DMS153 (cell line): Measurements from ENCODE around the gene E2F4.

ENCODE experiments used
- DNase-seq: peaks from one replicate; lab custom pipeline; 2025; lab: John Stamatoyannopoulos, UW

E2F4 gene

DNA sequence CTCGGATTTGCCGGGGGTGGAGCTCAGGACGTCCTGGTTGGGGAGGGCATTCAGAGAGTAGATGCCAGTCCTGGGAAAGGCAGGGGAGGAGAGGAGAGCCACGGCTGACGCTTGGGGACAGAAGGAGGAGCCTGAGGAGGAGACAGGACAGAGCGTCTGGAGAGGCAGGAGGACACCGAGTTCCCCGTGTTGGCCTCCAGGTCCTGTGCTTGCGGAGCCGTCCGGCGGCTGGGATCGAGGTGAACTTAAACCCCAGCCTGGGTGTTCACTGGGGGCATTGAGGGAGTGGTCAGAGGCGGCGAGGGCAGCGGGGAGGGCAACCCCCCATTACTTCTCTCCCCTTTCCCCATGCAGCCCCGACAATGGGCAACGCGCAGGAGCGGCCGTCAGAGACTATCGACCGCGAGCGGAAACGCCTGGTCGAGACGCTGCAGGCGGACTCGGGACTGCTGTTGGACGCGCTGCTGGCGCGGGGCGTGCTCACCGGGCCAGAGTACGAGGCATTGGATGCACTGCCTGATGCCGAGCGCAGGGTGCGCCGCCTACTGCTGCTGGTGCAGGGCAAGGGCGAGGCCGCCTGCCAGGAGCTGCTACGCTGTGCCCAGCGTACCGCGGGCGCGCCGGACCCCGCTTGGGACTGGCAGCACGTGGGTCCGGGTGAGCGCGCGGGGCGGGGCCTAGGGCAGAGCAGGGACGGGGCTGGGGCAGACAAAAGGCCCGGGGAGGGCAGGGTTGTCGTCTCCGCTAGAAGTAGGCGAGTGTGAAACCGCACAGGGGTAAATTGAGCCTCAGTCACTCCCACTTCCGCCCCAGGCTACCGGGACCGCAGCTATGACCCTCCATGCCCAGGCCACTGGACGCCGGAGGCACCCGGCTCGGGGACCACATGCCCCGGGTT is 17.9 kb upstream of the E2F4 start:
- peak; percentile 88 for DNase-seq

DNA sequence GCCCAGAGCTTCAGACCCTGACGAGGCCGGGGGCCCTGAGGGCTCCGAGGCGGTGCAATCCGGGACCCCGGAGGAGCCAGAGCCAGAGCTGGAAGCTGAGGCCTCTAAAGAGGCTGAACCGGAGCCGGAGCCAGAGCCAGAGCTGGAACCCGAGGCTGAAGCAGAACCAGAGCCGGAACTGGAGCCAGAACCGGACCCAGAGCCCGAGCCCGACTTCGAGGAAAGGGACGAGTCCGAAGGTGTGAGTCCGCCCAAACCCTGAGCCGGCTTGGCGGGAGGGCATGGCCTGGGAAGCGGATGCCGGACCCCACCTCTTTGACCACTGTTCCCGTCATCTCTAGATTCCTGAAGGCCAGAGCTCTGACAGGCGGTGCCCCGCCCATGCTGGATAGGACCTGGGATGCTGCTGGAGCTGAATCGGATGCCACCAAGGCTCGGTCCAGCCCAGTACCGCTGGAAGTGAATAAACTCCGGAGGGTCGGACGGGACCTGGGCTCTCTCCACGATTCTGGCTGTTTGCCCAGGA is 17.2 kb upstream of the E2F4 start:
- DNase-seq, result no peak

- no peak for DNase-seq
Measured at GRCh38 chr16:67176662-67177061, 15.3 kb upstream of the E2F4 start.

DNA sequence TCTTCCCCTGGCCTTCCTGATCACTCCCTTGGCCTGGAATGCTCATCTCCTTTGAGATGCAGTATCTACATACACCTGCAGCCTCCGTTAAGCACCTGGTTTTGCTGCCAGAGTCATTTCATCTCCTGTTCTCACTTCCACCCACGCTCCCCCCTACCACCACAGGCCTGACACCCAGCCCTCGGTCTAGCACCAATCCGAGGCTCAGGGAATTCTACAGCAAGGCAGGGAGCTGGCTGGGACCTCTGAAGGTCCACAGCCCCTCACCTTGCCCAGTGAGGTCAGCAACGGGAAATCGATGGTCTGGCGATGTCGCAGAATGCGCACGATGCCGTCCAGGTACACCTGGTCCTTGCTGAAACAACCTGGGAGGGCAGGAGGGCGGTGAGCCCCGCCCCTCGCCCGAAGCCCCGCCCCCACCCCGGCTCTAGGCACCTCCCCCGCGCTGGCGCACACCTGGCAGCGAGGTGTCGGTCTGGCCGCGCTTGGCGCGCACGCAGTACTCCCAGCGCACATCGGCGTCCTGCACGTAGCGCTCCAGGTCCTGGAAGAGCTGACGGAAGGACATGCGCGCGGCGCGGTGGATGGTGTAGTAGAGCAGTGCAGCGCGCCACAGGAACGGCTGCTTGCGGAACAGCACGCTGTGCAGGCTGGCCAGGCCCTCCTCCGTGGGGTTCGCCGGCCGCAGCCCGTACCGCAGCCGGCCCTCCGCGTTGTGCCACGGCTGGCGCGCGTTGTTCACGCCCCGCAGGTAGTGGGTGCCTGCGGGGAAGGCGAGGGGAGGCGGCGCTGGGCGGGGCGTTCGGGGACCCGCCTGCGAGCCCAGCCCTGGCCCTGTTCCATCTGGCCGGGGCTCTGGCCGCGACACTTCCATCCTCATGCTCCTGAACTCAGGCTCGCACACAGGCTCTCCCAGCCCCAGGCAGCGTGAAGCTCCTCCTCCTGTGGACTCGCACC is 13.9 kb upstream of the E2F4 start:
- peak; percentile 93 for DNase-seq

GRCh38 chr16:67179421-67180080 is 12.4 kb upstream of the E2F4 start:
- DNase-seq, result no peak

DNA sequence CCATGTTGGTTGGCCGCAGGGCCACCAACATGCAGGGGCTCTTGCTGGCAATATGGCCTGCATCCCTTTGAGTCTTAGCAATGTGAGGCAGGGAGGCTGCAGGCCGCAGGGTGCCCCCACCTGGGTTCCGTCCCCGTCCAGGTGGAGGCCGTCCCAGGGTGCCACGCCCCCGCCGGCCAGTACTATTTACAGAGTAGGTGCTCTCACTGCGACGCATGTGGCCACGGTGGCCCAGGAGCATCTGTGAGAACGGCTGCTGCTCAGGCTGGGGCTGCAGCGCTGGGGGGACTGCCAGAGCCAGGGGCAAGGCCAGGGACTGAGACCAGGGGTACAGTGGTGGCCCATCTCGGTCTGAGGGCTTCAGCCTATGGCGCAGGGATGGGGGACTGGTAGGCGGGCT is 11.8 kb upstream of the E2F4 start:
- no peak for DNase-seq

GRCh38 chr16:67181346-67181745 is 10.6 kb upstream of the E2F4 start:
- DNase-seq, result no peak

DNA sequence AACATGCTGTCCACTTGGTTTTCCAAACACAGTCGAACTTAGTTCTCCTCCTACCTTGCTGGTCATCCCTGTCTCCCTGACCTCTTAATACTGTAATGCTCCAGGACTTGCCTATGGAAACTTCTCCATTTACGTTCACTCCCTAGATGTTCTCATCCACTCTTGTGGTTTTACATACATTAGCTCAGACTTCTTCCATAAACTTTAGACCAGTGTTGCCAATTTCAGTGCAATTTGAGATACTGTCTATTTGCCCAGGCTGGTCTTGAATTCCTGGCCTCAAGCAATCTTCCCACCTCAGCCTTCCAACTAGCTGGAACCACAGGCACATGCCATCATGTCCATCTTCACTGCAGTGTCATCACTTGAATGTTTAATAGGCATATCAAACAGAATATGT is 9.7 kb upstream of the E2F4 start:
- DNase-seq, result no peak

DNA sequence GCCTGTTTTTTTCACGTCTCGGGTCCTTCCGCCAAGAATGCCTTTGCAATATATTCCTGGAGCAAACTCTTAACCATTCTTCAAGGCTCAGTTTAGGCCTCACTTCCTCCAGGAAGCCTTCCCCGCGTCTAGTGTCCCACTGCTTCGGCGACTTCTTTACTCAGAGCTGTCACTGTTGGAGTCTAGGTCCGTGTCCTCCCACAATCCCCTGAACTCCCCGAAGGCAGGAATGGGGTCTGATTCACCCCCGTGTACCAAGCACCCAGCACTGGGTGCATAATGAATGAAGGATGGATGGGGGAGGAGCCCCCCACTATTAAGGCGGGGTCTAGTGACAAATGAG is 8.7 kb upstream of the E2F4 start:
- DNase-seq, result no peak

GRCh38 chr16:67183627-67184452 is 8.1 kb upstream of the E2F4 start, which contains the start of gene MATCAP1:
Gene MATCAP1, minus strand, starts transcription at chr16:67183963. Its CDS starts 3,353 bp downstream, at chr16:67180610.
- peak; percentile 96 for DNase-seq

DNA sequence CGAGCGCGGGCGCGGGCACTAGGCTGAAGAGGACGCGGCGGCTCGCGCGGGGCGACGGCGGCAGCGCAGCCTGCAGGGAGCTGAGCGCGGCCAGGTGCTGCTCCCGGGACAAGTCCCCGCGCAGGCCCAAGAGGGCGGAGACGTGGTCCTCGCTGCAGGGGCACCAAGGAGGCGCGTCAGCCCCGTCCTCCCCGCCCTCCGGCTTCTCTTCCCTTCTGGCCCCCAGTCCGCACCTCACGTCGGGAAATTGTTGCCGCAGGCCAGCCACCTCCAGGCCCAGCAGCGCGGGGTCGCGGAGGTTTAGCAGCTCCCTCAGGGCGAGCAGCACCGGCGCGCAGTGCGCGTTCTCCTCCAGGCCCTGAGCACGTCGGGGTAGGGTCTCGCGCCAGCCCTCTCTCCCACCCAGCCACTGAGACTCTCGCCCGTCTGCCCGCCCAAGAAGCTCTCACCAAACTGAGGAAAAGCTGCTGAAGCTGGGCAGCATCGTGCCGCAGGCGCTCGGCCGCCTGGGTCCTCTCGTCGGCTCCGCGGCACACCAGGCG is 7.4 kb upstream of the E2F4 start:
- no peak for DNase-seq

GRCh38 chr16:67184995-67185650 is 6.8 kb upstream of the E2F4 start:
- peak; percentile 70 for DNase-seq

DNA sequence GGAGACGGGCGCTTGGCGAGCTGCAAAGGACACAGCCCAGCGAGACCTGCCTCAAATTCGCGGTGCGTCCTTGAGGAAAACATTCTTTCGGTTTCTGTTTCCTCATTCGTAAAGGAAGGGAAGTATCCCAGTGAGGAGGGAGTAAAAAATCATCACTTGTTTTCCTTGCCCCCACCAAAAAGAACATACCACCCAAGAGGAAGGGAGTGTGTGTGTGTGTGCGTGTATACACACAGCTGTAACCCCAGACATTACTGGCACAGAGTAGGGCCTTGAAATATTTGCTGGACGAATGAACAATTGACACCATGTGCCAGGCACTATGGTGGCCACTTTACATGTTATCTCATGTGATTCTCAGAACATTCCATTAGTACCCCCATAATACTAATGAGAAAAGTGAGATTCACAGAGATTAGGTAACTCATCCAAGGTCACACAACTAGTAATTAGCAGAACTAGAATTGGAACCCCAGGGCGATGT is 6.3 kb upstream of the E2F4 start:
- no peak for DNase-seq

DNA sequence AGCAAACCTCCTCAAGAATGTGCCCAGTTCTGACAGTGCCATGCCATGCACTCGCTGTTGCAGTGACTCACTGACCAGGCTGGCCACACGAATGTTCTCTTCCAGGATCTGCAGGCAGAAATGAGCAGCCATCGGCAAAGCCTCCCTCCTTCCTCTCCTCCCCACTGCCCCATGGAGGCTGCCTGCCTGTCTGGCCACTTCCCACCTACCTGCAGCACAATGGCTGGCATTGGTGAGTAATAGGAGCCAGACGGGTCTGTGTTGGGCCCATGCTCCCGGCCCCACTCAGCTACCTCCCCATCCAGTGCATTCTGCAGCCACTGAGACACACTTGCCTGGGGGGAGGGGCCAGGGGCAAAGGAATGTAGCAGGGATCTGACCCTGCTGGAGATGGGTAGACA is 5.4 kb upstream of the E2F4 start:
- no peak for DNase-seq

- DNase-seq, result no peak
Measured at GRCh38 chr16:67187175-67187890, 4.6 kb upstream of the E2F4 start.

GRCh38 chr16:67188323-67188722 is 3.6 kb upstream of the E2F4 start:
- no peak for DNase-seq

GRCh38 chr16:67188798-67189197 is 3.2 kb upstream of the E2F4 start:
- DNase-seq, result no peak

DNA sequence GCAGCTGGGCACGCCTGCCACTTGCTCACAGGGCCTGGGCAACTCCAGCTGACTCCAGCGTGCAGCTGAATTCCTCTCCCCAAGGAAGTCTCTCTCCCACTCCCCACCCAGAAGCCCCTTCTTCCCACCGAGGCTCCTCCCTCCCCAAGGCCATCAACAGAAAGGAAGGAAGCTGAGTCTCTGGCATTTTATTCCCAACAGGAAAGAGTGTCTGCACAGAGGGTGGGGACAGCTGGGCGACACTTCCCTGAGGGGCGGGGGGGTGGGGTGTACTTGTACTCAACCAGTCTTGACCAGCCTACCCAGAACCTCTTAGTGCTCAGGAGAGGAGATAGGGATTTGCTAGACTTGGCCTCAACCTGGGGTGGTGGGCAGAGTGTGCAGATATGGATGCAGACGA is 1.9 kb upstream of the E2F4 start, which contains the start of gene EXOC3L1:
Gene EXOC3L1, minus strand, starts transcription at position 96 of the 400 bp plus-strand sequence. CDS start 460 bp downstream, outside the sequence.
- DNase-seq, result no peak
